AG10803 (cell line): ENCODE measurements around the gene ABHD4.
"Not testable (repeated sequence)": the region's sequence is repeated elsewhere in the genome, so short reads cannot be mapped to it uniquely, and the experiment has no call there.

ENCODE experiments used
- DNase-seq: peaks from one replicate; pipeline ENCODE4 v3.0.0; 2010; ENCODE audit warnings: low read depth
- H3K4me3 ChIP-seq: 2 replicates; pipeline ENCODE4 v1.5.1; 2011; ENCODE audit warnings: mild to moderate bottlenecking, low read length, control low read depth
- CTCF ChIP-seq: conservative IDR thresholded peaks from 2 replicates; pipeline ENCODE4 v1.5.1; 2011; ENCODE audit warnings: mild to moderate bottlenecking, low read length, control low read depth, inconsistent platforms

Gene ABHD4

GRCh38 chr14:22580625-22581024 lies 17.5 kb upstream of the ABHD4 start:
- no peak for DNase-seq
- no peak for TF ChIP-seq CTCF
- H3K4me3 ChIP-seq = no peak overlapping the region

GRCh38 chr14:22583994-22584393 lies 14.1 kb upstream of the ABHD4 start:
- H3K4me3 ChIP-seq = no peak overlapping the region
- no peak for DNase-seq
- no peak for TF ChIP-seq CTCF

- no peak for TF ChIP-seq CTCF
- no peak overlapping the region for H3K4me3 ChIP-seq
Observed at GRCh38 chr14:22587247-22587646, 10.9 kb upstream of the ABHD4 start.

GRCh38 chr14:22587677-22588422 lies 10.2 kb upstream of the ABHD4 start:
- DNase-seq = not testable (repeated sequence)
- peak overlapping the region; percentile 97 for H3K4me3 ChIP-seq

More at GRCh38 chr14:22587247-22587646, 10.9 kb upstream of the ABHD4 start:
- DNase-seq = no peak

- TF ChIP-seq CTCF = no peak
- DNase-seq = no peak
- peak overlapping the region; percentile 97 for H3K4me3 ChIP-seq
Observed at GRCh38 chr14:22588526-22589095, 9.5 kb upstream of the ABHD4 start.

- DNase-seq = peak; percentile 99
- H3K4me3 ChIP-seq = peak within 1 kb of the TSS; percentile 97
- no peak for TF ChIP-seq CTCF
Observed at GRCh38 chr14:22589096-22589839, 8.8 kb upstream of the ABHD4 start, which contains the start of gene DAD1. Gene DAD1, minus strand, starts transcription at chr14:22589224. Its CDS starts 67 bp downstream, at chr14:22589157.

- no peak for TF ChIP-seq CTCF
- no peak overlapping the region for H3K4me3 ChIP-seq
- DNase-seq = no peak
Observed at GRCh38 chr14:22593189-22593588, 4.9 kb upstream of the ABHD4 start.
